HepG2 (cell line): Measurements from ENCODE around the gene BTAF1. TPM values are rescaled to one million over a fixed set of nuclear protein-coding genes. Genes with fewer than 3 reads are reported as not detected.

Experiments used
- ATAC-seq: fragments of 200-7000 bp; cut with Tn5 transposase; 3 replicates; pipeline ENCODE4 v1.9.1; 2020; ENCODE audit warnings: mild to moderate bottlenecking, moderate library complexity
- BruUV-seq: library from RNA; stranded (reverse); fragments of 400-500 nt; replicated peaks from 2 replicates; lab custom pipeline; 2021; lab: Mats Ljungman, UMichigan
- CTCF ChIA-PET: fragments of 300-600 bp; formaldehyde crosslinking; extraction: SDS; loops from one replicate; lab custom pipeline; 2021; ENCODE audit warnings: low total read pairs, inconsistent platforms, low intra/inter-chr PET ratio; lab: Yijun Ruan, JAX
- POLR2A ChIA-PET: fragments of 350-600 bp; sonication (Branson Sonifier 250); formaldehyde crosslinking; loops from one replicate; lab custom pipeline; 2020; ENCODE audit warnings: antibody characterized with exemption, inconsistent platforms; lab: Yijun Ruan, JAX
- DNase-seq: peaks from one replicate; pipeline ENCODE4 v3.0.0-alpha.2; 2015; ENCODE audit warnings: low spot score
- FAIRE-seq: peaks from 3 replicates; lab custom pipeline; 2011; peaks lifted over from hg19 to GRCh38; lab: Jason Lieb, UNC
- H2AFZ ChIP-seq: one replicate; pipeline ENCODE4 v1.6.1; 2011; ENCODE audit warnings: low read length, inconsistent platforms
- H3K27ac ChIP-seq: fragments of 300-600 bp; 3 replicates; pipeline ENCODE4 v1.8.0; 2011; ENCODE audit warnings: mixed run types, mild to moderate bottlenecking, mixed read lengths, low read length, inconsistent platforms; ENCODE audit not compliant: insufficient read depth; ENCODE audit errors: extremely low read length
- H3K27me3 ChIP-seq, 2 experiments: fragments of 200-600 bp in 1 of 2; 2 replicates in 1 of 2; 3 replicates in 1 of 2; pipeline versions ENCODE4 v1.6.0 to v1.8.0; 2011; ENCODE audit warnings: low read length in 2 of 2, mild to moderate bottlenecking in 2 of 2, moderate library complexity in 2 of 2, inconsistent platforms in 1 of 2; ENCODE audit not compliant: insufficient read depth in 2 of 2, control insufficient read depth in 1 of 2
- H3K36me3 ChIP-seq, 2 experiments: fragments of 200-600 bp in 1 of 2; replicated peaks in 1 of 2; 2 replicates in 1 of 2; 3 replicates in 1 of 2; pipeline versions ENCODE4 v1.5.1 to v1.8.0; 2011; ENCODE audit warnings: low read length in 2 of 2, inconsistent platforms in 1 of 2; ENCODE audit not compliant: insufficient read depth in 2 of 2, control insufficient read depth in 1 of 2
- H3K4me1 ChIP-seq: 2 replicates; pipeline ENCODE4 v1.5.1; 2012; ENCODE audit warnings: low read length, inconsistent platforms; ENCODE audit not compliant: insufficient read depth
- H3K4me2 ChIP-seq: 2 replicates; pipeline ENCODE4 v1.6.0; 2011; ENCODE audit warnings: low read depth, low read length, inconsistent platforms
- H3K4me3 ChIP-seq, 3 experiments: fragments of 200-600 bp in 1 of 3; sonication (generic), shearing (Covaris generic) in 1 of 3; replicated peaks in 1 of 3; 2 replicates each; pipeline ENCODE4 v1.5.1; 2011 to 2016; ENCODE audit warnings: low read length in 3 of 3, inconsistent platforms in 2 of 3, low read depth in 2 of 3, mild to moderate bottlenecking in 2 of 3, control low read depth in 1 of 3, mixed read lengths in 1 of 3; ENCODE audit not compliant: insufficient read depth in 1 of 3
- H3K79me2 ChIP-seq: one replicate; pipeline ENCODE4 v1.6.1; 2011; ENCODE audit warnings: low read length, inconsistent platforms; ENCODE audit not compliant: insufficient read depth
- H3K9ac ChIP-seq: 2 replicates; pipeline ENCODE4 v1.6.0; 2011; ENCODE audit warnings: mild to moderate bottlenecking, low read depth, low read length, inconsistent platforms; ENCODE audit not compliant: insufficient read depth
- H3K9me3 ChIP-seq: 2 replicates; pipeline ENCODE4 v1.5.1; 2012; ENCODE audit warnings: mild to moderate bottlenecking, low read length
- H4K20me1 ChIP-seq: 2 replicates; pipeline ENCODE4 v1.6.0; 2011; ENCODE audit warnings: inconsistent platforms, mild to moderate bottlenecking, low read length, moderate library complexity; ENCODE audit not compliant: insufficient read depth
- CBX1 ChIP-seq: IDR thresholded peaks from one replicate; pipeline ENCODE4 v1.6.1; 2016; ENCODE audit warnings: antibody characterized with exemption, low read depth
- CHD2 ChIP-seq: IDR thresholded peaks from 2 replicates; pipeline ENCODE4 v1.6.1; 2011; ENCODE audit warnings: low read depth, low read length, improper control_type of control experiment
- RFX1 ChIP-seq: fragments of 450-650 bp; IDR thresholded peaks from 2 replicates; pipeline ENCODE4 v1.6.1; 2017
- TBP ChIP-seq: sonication (generic); formaldehyde crosslinking; IDR thresholded peaks from 2 replicates; pipeline ENCODE4 v1.5.0; 2020; ENCODE audit warnings: missing genetic modification reagents
- ZNF121 ChIP-seq: sonication (generic); formaldehyde crosslinking; IDR thresholded peaks from 2 replicates; pipeline ENCODE4 v1.5.0; 2020; ENCODE audit warnings: mild to moderate bottlenecking, missing genetic modification reagents
- WGBS: methylation state at CpG from one replicate; pipeline ENCODE4 v1.1.6; 2017; ENCODE audit warnings: low lambda C conversion rate; 5-methylcytosine and 5-hydroxymethylcytosine counted together
- in situ Hi-C: cut with HindIII; loops from 2 replicates; pipeline ENCODE4 v1.10.0; 2017; ENCODE audit warnings: low pct_unique_long_range_greater_than_20kb; ENCODE audit not compliant: extremely low pct_ligation_motif_present
- intact Hi-C: fragments of 100-400 bp; cut with micrococcal nuclease; formaldehyde crosslinking; loops from one replicate; pipeline ENCODE4 v1.10.0; 2022; ENCODE audit not compliant: unreplicated experiment
- polyA plus RNA-seq, 8 experiments: library from polyadenylated mRNA; depleted of rRNA in 3 of 8; stranded (reverse) in 7 of 8; unstranded in 1 of 8; fragments of >200 nt; fragmentation: Illumina TruSeq in 4 of 8; extraction: Trizol in 4 of 8; gene quantifications; 2 replicates each; pipeline versions ENCODE4 v1.2.1 to v1.2.3, GENCODE V29; 2011 to 2016; ENCODE audit warnings: low read depth in 4 of 8, missing spikeins in 1 of 8, mixed read lengths in 1 of 8; ENCODE audit not compliant: insufficient read depth in 1 of 8
- total RNA-seq, 5 experiments: library from RNA; depleted of rRNA; stranded (reverse); fragments of >200 nt; fragmentation: Illumina TruSeq; extraction: Trizol; gene quantifications; 2 replicates each; pipeline ENCODE4 v1.2.3, GENCODE V29; 2016; ENCODE audit warnings: low read depth in 1 of 5
- TF ChIP-seq, protein P1 (sequence below): sonication (generic); formaldehyde crosslinking; IDR thresholded peaks from 2 replicates; pipeline ENCODE4 v1.8.1; 2023; ENCODE audit warnings: mild to moderate bottlenecking, moderate library complexity, missing genetic modification reagents
- TF ChIP-seq, protein P2 (sequence below): sonication (generic); formaldehyde crosslinking; IDR thresholded peaks from 2 replicates; pipeline ENCODE4 v1.5.0; 2020; ENCODE audit warnings: mild to moderate bottlenecking, missing genetic modification reagents
- TF ChIP-seq, protein P3 (sequence below): sonication (generic); formaldehyde crosslinking; IDR thresholded peaks from 2 replicates; pipeline ENCODE4 v1.4.0; 2020; ENCODE audit warnings: missing genetic modification reagents

The BTAF1 gene
- total and polyA plus RNA-seq, 2 of the 13 experiments (the other 11 are each of a cell fraction or from before 2014, with no cell fraction given), result 38.6 to 54.1 TPM

DNA sequence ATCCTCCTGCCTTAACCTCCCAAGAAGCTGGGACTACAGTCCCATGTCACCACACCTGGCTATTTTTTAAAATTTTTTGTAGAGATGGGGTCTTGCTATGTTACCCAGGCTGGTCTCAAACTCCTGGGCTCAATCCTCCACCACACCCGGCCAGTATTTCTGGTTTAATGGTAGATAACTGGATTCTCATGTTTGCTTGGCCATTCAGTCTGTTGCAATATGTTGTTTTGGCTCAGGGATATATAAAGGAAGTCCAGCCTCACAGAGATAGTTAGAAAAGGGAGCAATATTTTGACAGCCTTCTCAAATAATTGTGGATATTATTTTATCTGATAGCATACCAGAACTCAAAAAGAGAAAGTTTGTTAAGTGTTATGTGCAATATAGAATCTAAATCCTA lies 82.4 kb downstream of the BTAF1 start (continued):
- TF ChIP-seq, protein P1, sequence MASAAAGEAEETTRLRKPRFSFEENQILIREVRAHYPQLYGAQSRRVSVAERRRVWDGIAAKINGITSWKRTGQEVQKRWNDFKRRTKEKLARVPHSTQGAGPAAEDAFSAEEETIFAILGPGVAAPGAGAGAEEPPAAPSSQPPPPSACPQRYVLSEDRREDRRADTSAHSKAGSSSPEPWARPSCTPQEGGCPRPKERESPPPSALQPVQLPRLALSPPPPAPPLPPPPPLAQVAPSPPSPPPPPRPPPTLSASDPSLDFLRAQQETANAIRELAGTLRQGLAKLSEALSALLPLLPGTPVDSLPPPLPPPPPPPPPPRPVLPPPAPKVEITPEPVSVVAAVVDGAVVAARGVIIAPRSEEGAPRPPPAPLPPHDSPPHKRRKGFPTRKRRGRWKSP (CRISPR knock-in tag), result no peak
- no peak for TF ChIP-seq RFX1
- TF ChIP-seq CBX1, result no peak

GRCh38 chr10:92009445-92009844 lies 85.9 kb downstream of the BTAF1 start:
- no peak for ATAC-seq
- peaks cover 19% of the 10 kb centered on the region for H3K4me1 ChIP-seq
- BruUV-seq, result no TSS peak
- in situ Hi-C loops, result no loop called here
- no peak for DNase-seq
- 93% methylated on average over 1 of the region's 1 CpG for WGBS
- TF ChIP-seq, protein P2, sequence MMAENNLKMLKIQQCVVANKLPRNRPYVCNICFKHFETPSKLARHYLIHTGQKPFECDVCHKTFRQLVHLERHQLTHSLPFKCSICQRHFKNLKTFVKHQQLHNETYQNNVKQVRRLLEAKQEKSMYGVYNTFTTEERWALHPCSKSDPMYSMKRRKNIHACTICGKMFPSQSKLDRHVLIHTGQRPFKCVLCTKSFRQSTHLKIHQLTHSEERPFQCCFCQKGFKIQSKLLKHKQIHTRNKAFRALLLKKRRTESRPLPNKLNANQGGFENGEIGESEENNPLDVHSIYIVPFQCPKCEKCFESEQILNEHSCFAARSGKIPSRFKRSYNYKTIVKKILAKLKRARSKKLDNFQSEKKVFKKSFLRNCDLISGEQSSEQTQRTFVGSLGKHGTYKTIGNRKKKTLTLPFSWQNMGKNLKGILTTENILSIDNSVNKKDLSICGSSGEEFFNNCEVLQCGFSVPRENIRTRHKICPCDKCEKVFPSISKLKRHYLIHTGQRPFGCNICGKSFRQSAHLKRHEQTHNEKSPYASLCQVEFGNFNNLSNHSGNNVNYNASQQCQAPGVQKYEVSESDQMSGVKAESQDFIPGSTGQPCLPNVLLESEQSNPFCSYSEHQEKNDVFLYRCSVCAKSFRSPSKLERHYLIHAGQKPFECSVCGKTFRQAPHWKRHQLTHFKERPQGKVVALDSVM, result peak; percentile 90
- TF ChIP-seq, protein P3, sequence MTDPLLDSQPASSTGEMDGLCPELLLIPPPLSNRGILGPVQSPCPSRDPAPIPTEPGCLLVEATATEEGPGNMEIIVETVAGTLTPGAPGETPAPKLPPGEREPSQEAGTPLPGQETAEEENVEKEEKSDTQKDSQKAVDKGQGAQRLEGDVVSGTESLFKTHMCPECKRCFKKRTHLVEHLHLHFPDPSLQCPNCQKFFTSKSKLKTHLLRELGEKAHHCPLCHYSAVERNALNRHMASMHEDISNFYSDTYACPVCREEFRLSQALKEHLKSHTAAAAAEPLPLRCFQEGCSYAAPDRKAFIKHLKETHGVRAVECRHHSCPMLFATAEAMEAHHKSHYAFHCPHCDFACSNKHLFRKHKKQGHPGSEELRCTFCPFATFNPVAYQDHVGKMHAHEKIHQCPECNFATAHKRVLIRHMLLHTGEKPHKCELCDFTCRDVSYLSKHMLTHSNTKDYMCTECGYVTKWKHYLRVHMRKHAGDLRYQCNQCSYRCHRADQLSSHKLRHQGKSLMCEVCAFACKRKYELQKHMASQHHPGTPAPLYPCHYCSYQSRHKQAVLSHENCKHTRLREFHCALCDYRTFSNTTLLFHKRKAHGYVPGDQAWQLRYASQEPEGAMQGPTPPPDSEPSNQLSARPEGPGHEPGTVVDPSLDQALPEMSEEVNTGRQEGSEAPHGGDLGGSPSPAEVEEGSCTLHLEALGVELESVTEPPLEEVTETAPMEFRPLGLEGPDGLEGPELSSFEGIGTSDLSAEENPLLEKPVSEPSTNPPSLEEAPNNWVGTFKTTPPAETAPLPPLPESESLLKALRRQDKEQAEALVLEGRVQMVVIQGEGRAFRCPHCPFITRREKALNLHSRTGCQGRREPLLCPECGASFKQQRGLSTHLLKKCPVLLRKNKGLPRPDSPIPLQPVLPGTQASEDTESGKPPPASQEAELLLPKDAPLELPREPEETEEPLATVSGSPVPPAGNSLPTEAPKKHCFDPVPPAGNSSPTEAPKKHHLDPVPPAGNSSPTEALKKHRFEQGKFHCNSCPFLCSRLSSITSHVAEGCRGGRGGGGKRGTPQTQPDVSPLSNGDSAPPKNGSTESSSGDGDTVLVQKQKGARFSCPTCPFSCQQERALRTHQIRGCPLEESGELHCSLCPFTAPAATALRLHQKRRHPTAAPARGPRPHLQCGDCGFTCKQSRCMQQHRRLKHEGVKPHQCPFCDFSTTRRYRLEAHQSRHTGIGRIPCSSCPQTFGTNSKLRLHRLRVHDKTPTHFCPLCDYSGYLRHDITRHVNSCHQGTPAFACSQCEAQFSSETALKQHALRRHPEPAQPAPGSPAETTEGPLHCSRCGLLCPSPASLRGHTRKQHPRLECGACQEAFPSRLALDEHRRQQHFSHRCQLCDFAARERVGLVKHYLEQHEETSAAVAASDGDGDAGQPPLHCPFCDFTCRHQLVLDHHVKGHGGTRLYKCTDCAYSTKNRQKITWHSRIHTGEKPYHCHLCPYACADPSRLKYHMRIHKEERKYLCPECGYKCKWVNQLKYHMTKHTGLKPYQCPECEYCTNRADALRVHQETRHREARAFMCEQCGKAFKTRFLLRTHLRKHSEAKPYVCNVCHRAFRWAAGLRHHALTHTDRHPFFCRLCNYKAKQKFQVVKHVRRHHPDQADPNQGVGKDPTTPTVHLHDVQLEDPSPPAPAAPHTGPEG (CRISPR knock-in tag), result no peak
- TF ChIP-seq TBP, result no peak
- peak; percentile 75; the same call in 1 of the 2 replicates for TF ChIP-seq ZNF121 (CRISPR knock-in tag)
- TF ChIP-seq CHD2, result no peak
- TF ChIP-seq, all 625 proteins: peak for 2
- POLR2A ChIA-PET, result interaction anchor here (1.4 kb wide), 1 partner anchor 680 kb away, joined by 3 read pairs; the partner anchor contains the start of gene HHEX
- Histone ChIP-seq H4K20me1 (no peaks in the 10 kb centered on the region), H3K27ac (peak overlapping the region; percentile 29), H3K9ac (no peak overlapping the region), H2AFZ (no peak overlapping the region), H3K4me2 (no peak overlapping the region), H3K36me3 (peaks cover 4 to 31% of the 10 kb centered on the region in 2 experiments; a peak in 3 of 5 replicates), H3K27me3 (no peaks in the 10 kb centered on the region), H3K79me2 (no peaks in the 10 kb centered on the region), H3K9me3 (no peaks in the 10 kb centered on the region), H3K4me3 (no peak overlapping the region)
- CTCF ChIA-PET, result no interaction called here
- intact Hi-C loops, result no loop called here
- FAIRE-seq, result no peak
